GM21717 (cell line): ENCODE data around the gene CYB5R2.

ENCODE experiments used
- ATAC-seq: cut with Tn5 transposase; IDR thresholded peaks from one replicate; pipeline ENCODE4 v1.9.1; 2021; ENCODE audit warnings: mild to moderate bottlenecking, moderate library complexity; ENCODE audit not compliant: unreplicated experiment

CYB5R2 gene

GRCh38 chr11:7672960-7673723 is at the start of gene CYB5R2:
CYB5R2 (minus strand) TSS chr11:7673500; CDS start chr11:7672825, 675 bp downstream.
- ATAC-seq = no peak

GRCh38 chr11:7714786-7715185 is 41.5 kb upstream of the CYB5R2 start:
- ATAC-seq = no peak

- no peak for ATAC-seq
These were observed 33.1 kb upstream of the CYB5R2 start, which contains the start of gene OVCH2 for GRCh38 chr11:7706377-7706776. OVCH2 (minus strand) TSS chr11:7706477; CDS start chr11:7706394, 83 bp downstream.

- ATAC-seq = no peak
These were observed 30.4 kb upstream of the CYB5R2 start for GRCh38 chr11:7703740-7704139.

GRCh38 chr11:7696424-7696823 is 23.1 kb upstream of the CYB5R2 start:
- ATAC-seq = no peak

GRCh38 chr11:7694235-7694634 is 20.9 kb upstream of the CYB5R2 start:
- no peak for ATAC-seq

GRCh38 chr11:7692426-7692825 is 19.1 kb upstream of the CYB5R2 start:
- no peak for ATAC-seq

- no peak for ATAC-seq
These were observed 18.6 kb upstream of the CYB5R2 start for GRCh38 chr11:7691759-7692350.

GRCh38 chr11:7690648-7691047 is 17.3 kb upstream of the CYB5R2 start:
- ATAC-seq = no peak

GRCh38 chr11:7689239-7689638 is 15.9 kb upstream of the CYB5R2 start:
- ATAC-seq = no peak

- no peak for ATAC-seq
These were observed 15.0 kb upstream of the CYB5R2 start for GRCh38 chr11:7688238-7688826.

- no peak for ATAC-seq
These were observed 14.1 kb upstream of the CYB5R2 start for GRCh38 chr11:7687386-7687785.

- ATAC-seq = no peak
These were observed 13.5 kb upstream of the CYB5R2 start for GRCh38 chr11:7686761-7687160.

- no peak for ATAC-seq
These were observed 10.3 kb upstream of the CYB5R2 start for GRCh38 chr11:7683571-7683970.

- ATAC-seq = no peak
These were observed 4.5 kb upstream of the CYB5R2 start for GRCh38 chr11:7677796-7678201.

- ATAC-seq = no peak
These were observed 3.8 kb upstream of the CYB5R2 start for GRCh38 chr11:7677071-7677470.

- no peak for ATAC-seq
These were observed 2.3 kb upstream of the CYB5R2 start for GRCh38 chr11:7675631-7676030.

- ATAC-seq = no peak
These were observed 579 bp upstream of the CYB5R2 start for GRCh38 chr11:7673724-7674434.

GRCh38 chr11:7672276-7672959 is 882 bp downstream of the CYB5R2 start:
- ATAC-seq = peak; percentile 19

GRCh38 chr11:7671347-7672215 is 1.7 kb downstream of the CYB5R2 start:
- ATAC-seq = peak; percentile 84
